Left lung (tissue), 10 donors: ENCODE results near the gene ARHGAP19. TPM values are rescaled to one million over a fixed set of nuclear protein-coding genes. Genes with fewer than 3 reads are reported as not detected.

Source experiments
- ATAC-seq: fragments of 200-7000 bp; cut with Tn5 transposase; one replicate; pipeline ENCODE4 v1.9.1; 2020; ENCODE audit warnings: moderate library complexity
- DNase-seq, 4 donors: peaks; one replicate each; pipeline ENCODE4 v3.0.0-alpha.2; 2013 to 2020
- H3K27ac ChIP-seq, 2 donors: fragments of 200-600 bp; sonication (generic) in 1 of 2; one replicate each; pipeline versions ENCODE4 v1.5.0 to v1.8.0; 2020 to 2021
- H3K27me3 ChIP-seq, 2 donors: fragments of 200-600 bp; sonication (generic) in 1 of 2; one replicate each; pipeline versions ENCODE4 v1.5.0 to v1.8.0; 2020 to 2021
- H3K36me3 ChIP-seq, 2 donors: fragments of 200-600 bp; sonication (generic) in 1 of 2; one replicate each; pipeline versions ENCODE4 v1.5.0 to v1.8.0; 2020 to 2021
- H3K4me1 ChIP-seq, 2 donors: fragments of 200-600 bp; one replicate each; pipeline ENCODE4 v1.8.0; 2021
- H3K4me3 ChIP-seq, 2 donors: fragments of 200-600 bp; sonication (generic) in 1 of 2; one replicate each; pipeline versions ENCODE4 v1.5.0 to v1.8.0; 2020 to 2021; ENCODE audit warnings: mild to moderate bottlenecking in 1 of 2
- H3K9me3 ChIP-seq, 2 donors: fragments of 200-600 bp; sonication (generic) in 1 of 2; one replicate each; pipeline versions ENCODE4 v1.5.0 to v1.8.0; 2020 to 2021
- CTCF ChIP-seq, 2 donors: fragments of 200-600 bp; sonication (generic) in 1 of 2; IDR thresholded peaks; one replicate each; pipeline versions ENCODE4 v1.5.0 to v1.8.0; 2021; ENCODE audit warnings: antibody characterized with exemption in 2 of 2
- intact Hi-C, 2 donors: fragments of 100-400 bp; cut with DNase I; formaldehyde crosslinking; loops; one replicate each; pipeline versions ENCODE4 v1.11.2 to v1.14.2; 2022
- polyA plus RNA-seq, 6 donors: library from polyadenylated mRNA; unstranded; fragments of 120-200 nt; gene quantifications; one replicate each; pipeline ENCODE4 v1.2.1, GENCODE V29; 2013; ENCODE audit not compliant: insufficient read length in 6 of 6
- total RNA-seq, 2 donors: library from RNA; stranded (reverse); fragmentation: NEBNext Ultra II Directional; extraction: Animal tissue kit (Norgen Biotek cat#: 25700); gene quantifications; one replicate each; pipeline ENCODE4 v1.2.1, GENCODE V29; 2021
- donor health status: DM: no; HTN: yes; CAD: no.
- donor health status: DM: no; HTN: no; CAD: no.

Gene ARHGAP19
- total and polyA plus RNA-seq, 8 donors = 9.8 to 30.7 (median 25.9) TPM

DNA sequence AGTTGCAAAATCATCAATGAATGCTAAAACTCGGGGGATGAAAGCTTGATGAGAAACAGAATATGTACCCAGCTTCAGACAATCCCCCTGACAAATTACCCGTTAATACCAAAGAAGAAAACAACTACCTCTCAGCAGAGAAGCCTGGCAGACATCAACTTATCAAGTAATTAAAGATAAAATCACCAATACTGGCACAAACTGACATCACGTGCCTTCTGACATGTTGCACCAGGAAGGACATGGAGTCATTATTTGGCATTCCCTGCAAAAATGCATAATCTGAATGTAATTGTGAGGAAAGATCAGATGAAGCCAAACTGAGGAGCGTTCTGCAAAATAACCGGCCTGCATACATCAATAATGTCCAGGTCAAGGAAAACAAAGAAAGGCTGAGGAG lies 114.4 kb downstream of the ARHGAP19 start:
- H3K4me3 ChIP-seq = no peak overlapping the region
- H3K27ac ChIP-seq = no peak overlapping the region
- no peaks in the 10 kb centered on the region for H3K36me3 ChIP-seq
- H3K9me3 ChIP-seq = no peaks in the 10 kb centered on the region
- DNase-seq = peak in 2 of 4 donors; percentile 82 to 89
- H3K4me1 ChIP-seq = no peaks in the 10 kb centered on the region
- intact Hi-C loops = no loop called here
- TF ChIP-seq CTCF (IDR thresholded peaks at IDR 0.05) = no peak
- ATAC-seq = no peak
- peaks cover 8 to 41% of the 10 kb centered on the region in 2 donors for H3K27me3 ChIP-seq

GRCh38 chr10:97176226-97176625 lies 116.2 kb downstream of the ARHGAP19 start:
- no peak for DNase-seq
- intact Hi-C loops = no loop called here
- Histone ChIP-seq H3K4me1 (no peaks in the 10 kb centered on the region), H3K27me3 (peaks cover 8 to 37% of the 10 kb centered on the region in 2 donors), H3K27ac (no peak overlapping the region), H3K9me3 (no peaks in the 10 kb centered on the region), H3K36me3 (no peaks in the 10 kb centered on the region), H3K4me3 (no peak overlapping the region)
- ATAC-seq = no peak
- TF ChIP-seq CTCF (IDR thresholded peaks at IDR 0.05) = no peak

DNA sequence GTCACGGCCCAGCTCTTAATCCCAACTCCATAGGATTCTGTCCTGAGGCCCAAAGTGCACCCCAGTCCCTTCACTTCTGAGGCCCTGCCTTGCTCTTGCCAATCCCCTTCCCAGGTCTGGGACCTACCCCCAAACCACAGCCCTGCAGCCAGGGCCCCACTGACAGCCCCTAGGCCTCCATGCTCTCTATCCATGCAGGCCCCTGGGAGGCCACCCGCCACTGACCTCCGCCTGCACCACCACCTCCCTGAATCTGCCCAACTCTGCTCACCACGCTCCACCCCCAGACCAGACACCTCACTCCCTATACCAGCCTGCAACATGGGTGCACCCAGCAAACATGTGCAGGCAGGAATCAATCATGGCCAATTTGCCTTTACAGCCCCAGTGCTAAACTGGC lies 116.9 kb downstream of the ARHGAP19 start:
- Histone ChIP-seq H3K4me3 (no peak overlapping the region), H3K36me3 (no peaks in the 10 kb centered on the region), H3K9me3 (no peaks in the 10 kb centered on the region), H3K27me3 (peaks cover 8 to 37% of the 10 kb centered on the region in 2 donors), H3K4me1 (no peaks in the 10 kb centered on the region), H3K27ac (no peak overlapping the region)
- no peak for TF ChIP-seq CTCF (IDR thresholded peaks at IDR 0.05)
- no peak for DNase-seq
- intact Hi-C loops = no loop called here
- no peak for ATAC-seq

- Histone ChIP-seq H3K4me3 (no peak overlapping the region), H3K4me1 (no peaks in the 10 kb centered on the region), H3K27me3 (peaks cover 8 to 30% of the 10 kb centered on the region in 2 donors), H3K36me3 (no peaks in the 10 kb centered on the region), H3K9me3 (no peaks in the 10 kb centered on the region), H3K27ac (no peak overlapping the region)
- ATAC-seq (no peak), DNase-seq (no peak)
- TF ChIP-seq CTCF (IDR thresholded peaks at IDR 0.05) = no peak
- intact Hi-C loops = no loop called here
Observed at GRCh38 chr10:97174941-97175340, 117.5 kb downstream of the ARHGAP19 start.

- no peaks in the 10 kb centered on the region for H3K4me1 ChIP-seq
- no peak overlapping the region for H3K4me3 ChIP-seq
Observed at GRCh38 chr10:97174276-97174775, 118.1 kb downstream of the ARHGAP19 start.

More at GRCh38 chr10:97174276-97174775, 118.1 kb downstream of the ARHGAP19 start:
- intact Hi-C loops = no loop called here
- Histone ChIP-seq H3K27me3 (peaks cover 4 to 24% of the 10 kb centered on the region in 2 donors), H3K27ac (no peak overlapping the region), H3K36me3 (no peaks in the 10 kb centered on the region), H3K9me3 (no peaks in the 10 kb centered on the region)
- no peak for DNase-seq
- TF ChIP-seq CTCF (IDR thresholded peaks at IDR 0.05) = no peak
- no peak for ATAC-seq
